Memory B cell (primary cell): ENCODE results near the gene MDN1.
"Not testable (repeated sequence)": the region's sequence is repeated elsewhere in the genome, so short reads cannot be mapped to it uniquely, and the experiment has no call there.

Experiments used
- ATAC-seq: fragments of 150-1000 bp; cut with Tn5 transposase; 2 replicates; pipeline ENCODE4 v1.10.0; 2021; ENCODE audit warnings: low read depth, mild to moderate bottlenecking, moderate library complexity
- DNase-seq, 2 donors: peaks; one replicate each; pipeline ENCODE4 v3.0.0; 2022; ENCODE audit warnings: low spot score in 2 of 2
- H3K27ac Mint-ChIP-seq: one replicate; pipeline ENCODE4 v1.8.0; 2022; ENCODE audit warnings: mild to moderate bottlenecking, moderate library complexity, mixed read lengths
- H3K27me3 Mint-ChIP-seq: one replicate; pipeline ENCODE4 v1.8.0; 2022; ENCODE audit warnings: mixed read lengths
- H3K36me3 Mint-ChIP-seq: one replicate; pipeline ENCODE4 v1.8.0; 2022; ENCODE audit warnings: mild to moderate bottlenecking, mixed read lengths
- H3K4me1 Mint-ChIP-seq: one replicate; pipeline ENCODE4 v1.8.0; 2022; ENCODE audit warnings: mixed read lengths
- H3K4me3 Mint-ChIP-seq: one replicate; pipeline ENCODE4 v1.8.0; 2022; ENCODE audit warnings: mild to moderate bottlenecking, moderate library complexity, mixed read lengths
- H3K9me3 Mint-ChIP-seq: one replicate; pipeline ENCODE4 v1.8.0; 2022; ENCODE audit warnings: mixed read lengths

MDN1 gene

DNA sequence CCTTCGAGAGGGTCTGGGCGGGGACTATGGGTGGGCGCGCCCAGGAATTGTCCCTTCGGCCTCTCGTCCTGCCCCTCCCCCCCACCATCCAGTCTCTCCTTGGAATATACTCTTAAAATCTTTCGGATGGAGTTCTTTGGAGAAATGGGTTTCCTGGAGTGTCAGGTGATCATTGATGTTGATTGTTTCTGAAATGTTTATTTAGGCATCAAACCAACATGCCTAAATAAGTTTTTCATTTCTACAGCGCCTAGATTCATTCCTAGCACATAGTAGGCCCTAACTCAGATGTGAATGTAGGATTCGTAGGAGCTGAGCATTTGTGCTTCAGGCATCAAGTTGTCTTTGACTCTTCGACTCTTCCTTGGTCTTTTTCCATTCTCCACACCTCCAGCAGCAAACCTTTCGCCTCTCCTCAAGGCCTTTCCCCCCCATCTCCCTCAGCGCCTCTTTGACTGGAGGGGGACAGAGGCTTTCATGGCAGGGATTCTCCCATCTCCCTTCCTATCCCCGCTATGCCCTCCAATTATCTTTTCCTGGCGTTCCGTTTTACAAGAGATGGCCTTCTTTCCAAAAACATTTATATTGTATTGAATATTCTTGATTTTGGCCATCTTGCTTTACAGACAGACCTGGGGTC, 10.7 kb upstream of the MDN1 start:
- ATAC-seq (no peak), DNase-seq (no peak)
- H3K4me3 Mint-ChIP-seq, result peak overlapping the region; percentile 98
- peak overlapping the region; percentile 92 for H3K27ac Mint-ChIP-seq
- peaks cover 24% of the 10 kb centered on the region for H3K4me1 Mint-ChIP-seq
- H3K36me3 Mint-ChIP-seq, result peaks cover 9% of the 10 kb centered on the region
- no peaks in the 10 kb centered on the region for H3K9me3 Mint-ChIP-seq
- no peaks in the 10 kb centered on the region for H3K27me3 Mint-ChIP-seq

DNA sequence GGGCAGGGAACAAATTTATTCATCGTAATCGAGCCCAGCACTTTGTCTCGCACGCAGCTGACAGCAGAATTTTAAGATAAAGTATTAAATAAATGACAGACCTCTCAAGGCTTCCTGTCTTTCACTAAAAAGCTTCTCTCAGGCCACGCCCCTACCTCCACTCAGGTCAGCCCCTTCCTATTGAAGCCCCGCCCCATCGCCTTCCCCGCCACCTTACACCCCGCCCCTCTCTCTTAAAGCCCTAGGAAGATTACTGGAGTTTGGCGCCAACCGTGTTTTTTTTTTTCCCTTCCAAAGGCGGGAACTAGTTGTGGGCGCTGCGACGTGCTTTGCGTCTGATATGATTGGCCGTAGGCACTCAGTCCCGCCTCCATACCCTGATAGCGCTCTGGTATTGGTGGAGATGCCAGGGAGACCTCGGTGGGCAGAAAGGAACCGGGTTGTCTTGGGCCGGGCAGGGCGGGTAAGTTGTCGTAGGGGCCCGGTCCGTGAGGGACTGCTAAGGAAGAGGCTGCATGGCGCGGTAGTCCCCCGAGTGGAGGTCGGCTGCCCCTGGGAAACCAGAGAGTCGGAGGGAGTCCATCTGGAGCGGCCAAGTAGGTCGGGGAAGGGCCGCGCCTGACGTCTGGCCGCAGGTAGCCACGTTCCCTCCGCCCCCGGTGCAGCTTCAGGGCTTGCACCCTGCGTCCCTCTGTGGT, 10.0 kb upstream of the MDN1 start, which contains the start of gene CASP8AP2:
CASP8AP2 (plus strand) TSS at position 409 of the 698 bp plus-strand sequence.
- peak; percentile 90 for ATAC-seq
- H3K4me1 Mint-ChIP-seq, result peaks cover 18% of the 10 kb centered on the region

DNA sequence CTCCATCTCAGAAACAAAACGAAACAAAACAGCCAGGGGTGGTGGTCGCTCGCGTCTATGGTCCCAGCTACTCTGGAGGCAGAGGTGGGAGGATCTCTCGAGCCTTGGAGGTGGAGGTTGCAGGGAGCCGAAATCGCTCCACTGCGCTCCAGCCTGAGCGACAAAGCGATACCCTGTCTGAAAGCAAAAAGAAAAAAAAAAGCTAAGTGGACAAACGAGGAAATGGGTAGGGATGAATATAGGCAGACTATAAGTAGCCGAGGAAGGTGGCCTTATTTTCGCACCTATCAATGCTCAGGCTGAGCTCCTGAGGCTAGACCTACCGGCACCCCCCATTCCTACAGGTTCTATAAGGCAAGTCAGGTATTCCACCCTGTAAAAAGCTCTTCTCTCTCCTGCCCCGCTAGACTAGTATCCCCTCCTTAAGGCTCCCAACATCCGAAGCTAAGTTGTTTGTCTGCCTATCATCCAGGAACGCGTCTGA, 9.4 kb upstream of the MDN1 start:
- ATAC-seq, result peak; percentile 26
- DNase-seq, result no peak
- H3K9me3 Mint-ChIP-seq, result no peaks in the 10 kb centered on the region

More for the DNA sequence above, 10.0 kb upstream of the MDN1 start, which contains the start of gene CASP8AP2:
- H3K27ac Mint-ChIP-seq, result peak within 1 kb of the TSS; percentile 92
- H3K9me3 Mint-ChIP-seq, result no peaks in the 10 kb centered on the region
- peaks cover 9% of the 10 kb centered on the region for H3K36me3 Mint-ChIP-seq
- H3K4me3 Mint-ChIP-seq, result peak within 1 kb of the TSS; percentile 98
- peak; percentile 80 to 93 for DNase-seq
- no peaks in the 10 kb centered on the region for H3K27me3 Mint-ChIP-seq

DNA sequence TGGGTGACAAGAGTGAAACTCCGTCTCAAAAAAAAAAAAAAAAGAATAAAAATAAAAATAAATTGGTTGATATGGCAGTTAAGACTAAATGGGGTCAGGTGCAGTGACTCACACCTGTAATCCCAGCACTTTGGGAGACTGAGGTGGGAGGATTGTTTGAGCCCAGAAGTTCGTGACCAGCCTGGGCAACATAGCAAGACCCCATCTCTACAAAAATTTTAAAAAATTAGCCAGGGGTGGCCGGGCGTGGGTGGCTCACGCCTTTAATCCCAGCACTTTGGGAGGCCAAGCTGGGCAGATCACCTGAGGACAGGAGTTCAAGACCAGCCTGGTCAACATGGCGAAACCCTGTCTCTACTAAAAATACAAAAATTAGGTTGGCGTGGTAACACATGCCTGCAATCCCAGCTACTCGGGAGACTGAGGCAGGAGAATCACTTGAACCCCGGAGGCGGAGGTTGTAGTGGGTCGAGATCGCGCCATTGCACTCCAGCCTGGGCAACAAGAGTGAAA, 8.9 kb upstream of the MDN1 start:
- DNase-seq, ATAC-seq, H3K27me3 Mint-ChIP-seq, H3K9me3 Mint-ChIP-seq, H3K36me3 Mint-ChIP-seq: not testable (repeated sequence)
- Mint-ChIP-seq H3K27ac (peak overlapping the region; percentile 92), H3K4me3 (peak overlapping the region; percentile 98), H3K4me1 (peaks cover 17% of the 10 kb centered on the region)

More for the DNA sequence above, 9.4 kb upstream of the MDN1 start:
- no peaks in the 10 kb centered on the region for H3K27me3 Mint-ChIP-seq
- peak overlapping the region; percentile 92 for H3K27ac Mint-ChIP-seq
- peaks cover 9% of the 10 kb centered on the region for H3K36me3 Mint-ChIP-seq
- peaks cover 18% of the 10 kb centered on the region for H3K4me1 Mint-ChIP-seq
- H3K4me3 Mint-ChIP-seq, result peak overlapping the region; percentile 98

DNA sequence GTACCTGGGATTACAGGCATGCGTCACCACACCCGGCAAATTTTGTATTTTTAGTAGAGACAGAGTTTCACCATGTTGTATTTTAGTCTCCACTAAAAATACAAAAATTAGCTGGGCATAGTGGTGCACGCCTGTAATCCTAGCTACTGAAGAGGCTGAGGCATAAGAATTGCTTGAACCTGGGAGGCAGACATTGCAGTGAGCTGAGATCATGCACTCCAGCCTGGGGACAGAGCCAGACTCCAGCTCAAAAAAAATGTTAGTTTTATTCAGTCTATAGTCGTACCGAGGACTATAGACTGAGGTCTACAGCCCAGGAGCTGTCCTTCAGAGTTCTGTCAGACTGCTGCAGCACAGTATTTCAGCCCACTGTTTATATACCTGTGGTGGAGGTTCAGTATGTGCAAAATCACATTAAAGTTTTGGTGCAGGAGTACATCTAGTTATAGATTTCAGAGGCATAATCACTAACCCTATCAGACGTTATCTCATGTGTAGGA, 6.5 kb upstream of the MDN1 start:
- DNase-seq (no peak), ATAC-seq (no peak)
- Mint-ChIP-seq H3K36me3 (no peaks in the 10 kb centered on the region), H3K4me1 (peaks cover 9% of the 10 kb centered on the region), H3K4me3 (no peak overlapping the region), H3K27ac (no peak overlapping the region), H3K9me3 (no peaks in the 10 kb centered on the region), H3K27me3 (no peaks in the 10 kb centered on the region)

DNA sequence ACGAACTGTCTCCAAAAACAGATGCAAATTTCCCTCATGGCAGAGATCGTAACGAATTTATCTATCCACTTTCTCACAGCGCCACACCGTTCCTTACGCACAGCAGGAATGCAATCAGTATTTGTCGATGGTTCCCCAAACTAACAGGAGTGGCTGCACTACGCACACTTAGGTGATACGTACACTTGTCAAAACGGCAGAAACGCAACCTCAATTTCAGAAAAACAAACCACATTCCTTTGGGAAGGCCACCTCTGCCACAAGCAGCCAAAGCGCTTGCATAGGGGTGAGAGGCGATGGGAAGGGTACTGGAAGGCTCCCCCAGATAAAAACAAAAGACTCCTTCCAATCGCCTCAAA, 638 bp downstream of the MDN1 start:
- peaks cover 22% of the 10 kb centered on the region for H3K4me1 Mint-ChIP-seq
- H3K27me3 Mint-ChIP-seq, result no peaks in the 10 kb centered on the region
- no peaks in the 10 kb centered on the region for H3K36me3 Mint-ChIP-seq
- ATAC-seq, result peak; percentile 29
- peak overlapping the region; percentile 98 for H3K4me3 Mint-ChIP-seq
- no peaks in the 10 kb centered on the region for H3K9me3 Mint-ChIP-seq
- H3K27ac Mint-ChIP-seq, result peak overlapping the region; percentile 96
- no peak for DNase-seq

DNA sequence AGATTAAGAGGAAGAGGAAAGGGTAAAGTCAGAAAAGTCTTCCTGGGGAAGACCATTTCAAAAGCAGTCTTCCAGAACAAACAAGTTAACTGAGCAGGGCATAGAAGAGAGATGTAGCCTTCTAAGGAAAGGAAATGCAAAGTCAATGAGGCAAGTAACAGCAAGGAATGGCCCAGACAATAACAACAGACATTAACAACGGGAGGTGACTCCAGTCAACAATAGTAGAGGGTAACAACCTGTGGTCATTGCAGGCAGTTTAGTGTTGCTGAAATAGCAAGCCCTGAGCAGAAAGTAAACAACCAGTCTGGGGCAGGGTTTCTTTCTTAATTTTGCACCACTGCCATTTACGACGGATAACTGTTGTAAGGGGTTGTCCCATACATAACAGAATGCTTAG, 2.1 kb downstream of the MDN1 start:
- no peaks in the 10 kb centered on the region for H3K36me3 Mint-ChIP-seq
- DNase-seq (no peak), ATAC-seq (no peak)
- peaks cover 22% of the 10 kb centered on the region for H3K4me1 Mint-ChIP-seq
- H3K27me3 Mint-ChIP-seq, result no peaks in the 10 kb centered on the region
- no peaks in the 10 kb centered on the region for H3K9me3 Mint-ChIP-seq
- H3K4me3 Mint-ChIP-seq, result peak overlapping the region; percentile 44
- peak overlapping the region; percentile 12 for H3K27ac Mint-ChIP-seq

DNA sequence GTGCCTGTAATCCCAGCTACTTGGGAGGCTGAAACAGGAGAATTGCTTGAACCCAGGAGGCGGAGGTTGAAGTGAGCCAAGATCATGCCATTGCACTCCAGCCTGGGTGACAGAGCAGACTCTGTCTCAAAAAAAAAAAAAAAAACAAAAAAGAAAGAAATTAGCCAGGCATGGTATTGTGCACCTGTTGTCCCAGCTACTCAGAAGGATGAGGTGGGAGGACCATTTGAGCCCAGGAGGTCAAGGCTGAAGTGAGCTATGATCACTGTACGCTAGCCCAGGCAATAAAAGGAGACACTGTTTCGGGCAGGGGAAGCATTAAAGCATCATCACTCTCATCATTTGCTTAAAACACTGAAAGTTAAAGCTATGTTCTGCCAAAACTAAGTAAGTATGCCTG, 6.2 kb downstream of the MDN1 start:
- H3K27ac Mint-ChIP-seq, H3K4me3 Mint-ChIP-seq, DNase-seq, H3K9me3 Mint-ChIP-seq, ATAC-seq, H3K27me3 Mint-ChIP-seq, H3K36me3 Mint-ChIP-seq: not testable (repeated sequence)
- peaks cover 16% of the 10 kb centered on the region for H3K4me1 Mint-ChIP-seq

DNA sequence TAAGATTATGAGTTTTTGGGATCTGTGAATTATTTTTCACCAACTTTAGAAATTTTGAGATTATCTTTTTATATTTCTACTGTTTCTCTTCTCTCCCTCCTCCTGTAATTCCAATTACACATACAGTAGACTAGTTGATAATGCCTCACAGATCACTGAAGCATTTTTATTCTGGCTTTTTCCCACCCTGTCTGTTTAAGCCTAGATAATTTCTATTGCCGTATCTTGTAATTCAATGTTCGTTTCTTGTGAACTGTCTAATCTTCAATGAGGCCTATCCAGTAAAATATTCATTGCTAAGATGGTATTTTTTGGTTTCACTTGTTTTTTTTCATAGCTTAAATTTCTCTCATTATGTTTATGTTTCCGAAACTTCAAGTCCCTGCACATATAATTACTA, 12.0 kb downstream of the MDN1 start:
- Mint-ChIP-seq H3K27me3 (no peaks in the 10 kb centered on the region), H3K9me3 (no peaks in the 10 kb centered on the region), H3K4me1 (peaks cover 6% of the 10 kb centered on the region), H3K27ac (peak overlapping the region; percentile 17), H3K4me3 (no peak overlapping the region), H3K36me3 (peaks cover 4% of the 10 kb centered on the region)
- no peak for ATAC-seq
- DNase-seq, result no peak

DNA sequence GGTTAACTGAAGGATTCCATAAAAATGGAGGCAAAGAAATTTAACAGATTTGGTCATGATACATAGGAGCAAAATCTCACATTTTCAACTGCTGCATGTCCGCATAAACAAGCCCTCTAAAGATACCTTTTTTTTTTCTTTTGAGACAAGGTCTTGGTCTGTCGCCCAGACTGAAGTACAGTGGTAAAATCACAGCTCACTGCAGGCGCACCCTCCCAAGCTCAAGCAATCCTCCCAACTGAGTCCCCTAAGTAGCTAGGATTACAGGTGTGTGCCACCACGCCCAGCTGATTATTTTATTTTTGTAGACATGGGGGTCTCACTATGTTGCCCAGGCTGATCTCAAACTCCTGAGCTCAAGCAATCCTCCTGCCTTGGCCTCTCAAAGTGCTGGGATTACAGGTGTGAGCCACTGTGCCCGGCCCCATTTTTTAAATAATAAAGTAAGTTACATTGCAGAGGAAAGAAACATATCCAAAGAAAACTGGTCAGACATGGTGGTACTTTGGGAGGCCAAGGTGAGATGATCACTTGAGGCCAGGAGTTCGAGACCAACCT, 13.7 kb downstream of the MDN1 start:
- Mint-ChIP-seq H3K27ac (no peak overlapping the region), H3K4me1 (peaks cover 6% of the 10 kb centered on the region), H3K9me3 (no peaks in the 10 kb centered on the region), H3K36me3 (peaks cover 6% of the 10 kb centered on the region), H3K27me3 (no peaks in the 10 kb centered on the region), H3K4me3 (no peak overlapping the region)
- ATAC-seq, result no peak
- DNase-seq, result no peak

DNA sequence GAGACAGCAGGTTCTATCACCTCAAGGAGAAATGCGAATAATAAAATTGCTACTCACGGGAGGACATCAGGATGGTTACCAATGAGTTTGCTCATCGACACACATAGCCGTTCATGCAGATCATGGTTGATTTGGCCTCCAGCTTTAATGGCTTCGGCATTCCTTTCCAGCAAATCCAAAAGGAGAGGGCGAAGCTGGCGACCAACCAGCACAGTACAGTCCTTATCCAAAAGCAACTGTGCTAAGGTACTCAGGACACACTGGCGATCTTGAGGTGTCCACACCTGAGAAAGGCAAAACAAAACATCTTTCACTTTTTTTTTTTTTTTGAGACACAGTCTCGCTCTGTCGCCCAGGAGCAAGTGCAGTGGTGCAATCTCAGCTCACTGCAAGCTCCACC, 16.3 kb downstream of the MDN1 start:
- DNase-seq (no peak), ATAC-seq (no peak)
- no peak overlapping the region for H3K4me3 Mint-ChIP-seq
- H3K27me3 Mint-ChIP-seq, result no peaks in the 10 kb centered on the region
- peaks cover 9% of the 10 kb centered on the region for H3K36me3 Mint-ChIP-seq
- H3K9me3 Mint-ChIP-seq, result no peaks in the 10 kb centered on the region
- H3K4me1 Mint-ChIP-seq, result peaks cover 7% of the 10 kb centered on the region
- H3K27ac Mint-ChIP-seq, result no peak overlapping the region

DNA sequence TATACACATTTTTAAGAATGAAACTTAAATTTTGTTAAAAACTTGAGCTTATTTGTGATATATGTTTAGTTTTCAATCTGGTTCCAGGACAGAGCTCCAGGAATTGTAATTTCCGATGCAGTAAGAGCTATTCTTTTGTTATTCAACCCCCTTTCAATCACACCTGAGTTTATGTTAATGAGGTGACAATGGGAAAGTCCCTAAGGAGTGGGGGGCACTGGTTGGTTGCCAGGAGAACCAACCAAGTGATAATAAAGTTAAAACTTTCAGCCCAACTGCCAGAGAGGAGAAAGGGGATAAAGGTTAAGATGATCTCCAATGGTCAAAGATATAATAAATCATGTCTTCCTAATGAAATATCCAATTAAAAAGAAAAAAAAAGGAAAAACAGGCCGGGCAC, 19.8 kb downstream of the MDN1 start:
- Mint-ChIP-seq H3K27ac (no peak overlapping the region), H3K4me3 (no peak overlapping the region), H3K9me3 (no peaks in the 10 kb centered on the region), H3K4me1 (peaks cover 8% of the 10 kb centered on the region), H3K27me3 (no peaks in the 10 kb centered on the region), H3K36me3 (peaks cover 17% of the 10 kb centered on the region)
- DNase-seq (no peak), ATAC-seq (no peak)

DNA sequence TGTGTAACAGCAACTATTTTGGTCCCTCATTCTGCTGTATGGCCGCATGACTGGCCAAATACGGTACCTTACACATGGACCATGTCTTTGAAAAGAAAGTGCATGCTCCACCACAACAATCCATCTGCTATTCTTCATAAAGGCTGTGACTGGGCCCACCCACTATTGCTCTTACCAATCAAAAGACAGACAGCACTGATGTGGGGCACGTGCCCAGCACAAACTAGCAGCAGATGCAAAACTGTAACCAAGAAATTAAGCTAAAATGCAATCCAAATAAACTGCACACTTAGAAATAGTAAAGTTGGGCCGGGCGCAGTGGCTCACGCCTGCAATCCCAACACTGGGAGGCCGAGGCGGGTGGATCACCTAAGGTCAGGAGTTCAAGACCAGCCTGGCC, 20.5 kb downstream of the MDN1 start:
- no peak for DNase-seq

DNA sequence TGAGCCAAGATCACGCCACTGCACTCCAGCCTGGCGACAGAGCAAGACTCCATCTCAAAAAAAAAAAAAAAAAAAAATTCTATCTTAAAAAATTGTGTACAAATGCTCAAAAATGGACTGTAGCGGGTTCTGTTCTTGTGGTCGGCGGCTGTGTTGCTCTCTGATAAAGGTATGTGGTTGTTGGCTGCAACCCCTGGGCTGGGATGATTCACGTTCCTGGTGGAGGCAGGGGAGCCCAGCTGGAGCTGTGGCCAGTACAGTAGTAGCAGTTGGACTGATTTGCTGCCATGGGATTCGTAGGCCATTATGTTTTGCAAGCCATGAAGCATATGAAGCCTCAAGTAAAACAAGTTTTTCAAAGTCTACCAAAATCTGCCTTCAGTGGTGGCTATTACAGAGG, 22.3 kb downstream of the MDN1 start:
- Mint-ChIP-seq H3K27me3 (no peaks in the 10 kb centered on the region), H3K27ac (no peak overlapping the region), H3K4me1 (peaks cover 19% of the 10 kb centered on the region), H3K36me3 (peaks cover 25% of the 10 kb centered on the region), H3K4me3 (no peak overlapping the region), H3K9me3 (no peaks in the 10 kb centered on the region)
- ATAC-seq, result no peak
- no peak for DNase-seq

More for the DNA sequence above, 20.5 kb downstream of the MDN1 start:
- H3K9me3 Mint-ChIP-seq, result no peaks in the 10 kb centered on the region
- no peak overlapping the region for H3K4me3 Mint-ChIP-seq
- peaks cover 12% of the 10 kb centered on the region for H3K4me1 Mint-ChIP-seq
- H3K27ac Mint-ChIP-seq, result no peak overlapping the region
- peaks cover 17% of the 10 kb centered on the region for H3K36me3 Mint-ChIP-seq
- H3K27me3 Mint-ChIP-seq, result no peaks in the 10 kb centered on the region
- ATAC-seq, result no peak
